Endodermal cell (in vitro differentiated cells): Measurements from ENCODE around the gene ASCL1. TPM values are rescaled to one million over a fixed set of nuclear protein-coding genes. Genes with fewer than 3 reads are reported as not detected.

ENCODE experiments used
- DNase-seq: peaks from one replicate; pipeline ENCODE4 v3.0.0-alpha.2; 2017
- H3K27ac ChIP-seq: 2 replicates; pipeline ENCODE4 v1.5.1; 2013; ENCODE audit warnings: mild to moderate bottlenecking, low read depth, low read length, moderate library complexity
- H3K27me3 ChIP-seq: 2 replicates; pipeline ENCODE4 v1.6.1; 2013; ENCODE audit warnings: mild to moderate bottlenecking, low read length, moderate library complexity; ENCODE audit not compliant: insufficient read depth, control insufficient read depth, poor library complexity, severe bottlenecking
- H3K36me3 ChIP-seq: 2 replicates; pipeline ENCODE4 v1.7.0; 2013; ENCODE audit warnings: mild to moderate bottlenecking, low read length, moderate library complexity; ENCODE audit not compliant: control insufficient read depth, insufficient read depth
- H3K4me1 ChIP-seq: one replicate; pipeline ENCODE4 v1.7.0; 2013; ENCODE audit warnings: low read length; ENCODE audit not compliant: control insufficient read depth, insufficient read depth
- H3K4me3 ChIP-seq: 2 replicates; pipeline ENCODE4 v1.5.1; 2013; ENCODE audit warnings: mild to moderate bottlenecking, low read length, moderate library complexity
- H3K9ac ChIP-seq: 2 replicates; pipeline ENCODE4 v1.6.1; 2013; ENCODE audit warnings: mild to moderate bottlenecking, low read length, moderate library complexity; ENCODE audit not compliant: poor library complexity, severe bottlenecking; ENCODE audit errors: extremely low read depth
- H3K9me3 ChIP-seq: 2 replicates; pipeline ENCODE4 v1.6.1; 2013; ENCODE audit warnings: mild to moderate bottlenecking, low read length, moderate library complexity; ENCODE audit not compliant: control insufficient read depth
- H3K27ac Mint-ChIP-seq: 2 replicates; pipeline ENCODE4 v1.8.0; 2020; ENCODE audit warnings: mixed read lengths
- H3K27me3 Mint-ChIP-seq: 2 replicates; pipeline ENCODE4 v1.8.0; 2021; ENCODE audit warnings: mild to moderate bottlenecking, mixed read lengths; ENCODE audit not compliant: insufficient read depth
- H3K36me3 Mint-ChIP-seq: 2 replicates; pipeline ENCODE4 v1.8.0; 2020; ENCODE audit warnings: low read depth, mixed read lengths
- H3K4me1 Mint-ChIP-seq: 2 replicates; pipeline ENCODE4 v1.8.0; 2020; ENCODE audit warnings: mixed read lengths
- H3K4me3 Mint-ChIP-seq: 2 replicates; pipeline ENCODE4 v1.8.0; 2020; ENCODE audit warnings: mild to moderate bottlenecking, moderate library complexity, mixed read lengths
- H3K9me3 Mint-ChIP-seq: 2 replicates; pipeline ENCODE4 v1.8.0; 2020; ENCODE audit warnings: mild to moderate bottlenecking, mixed read lengths
- CTCF ChIP-seq: fragments of 200-600 bp; sonication (generic); conservative IDR thresholded peaks from 2 replicates; pipeline ENCODE4 v1.5.0; 2021; ENCODE audit warnings: antibody characterized with exemption, mild to moderate bottlenecking
- WGBS, 2 experiments: methylation state at CpG; one replicate each; pipeline versions ENCODE4 v1.1.5 to v1.1.7; 2013; ENCODE audit warnings: missing lambda C conversion rate in 2 of 2, mixed read lengths in 1 of 2; ENCODE audit not compliant: insufficient coverage in 1 of 2, insufficient read length in 1 of 2; 5-methylcytosine and 5-hydroxymethylcytosine counted together
- total RNA-seq, 2 donors: library from RNA; stranded (reverse); fragmentation: NEBNext Ultra II Directional in 1 of 2; extraction: Animal tissue kit (Norgen Biotek cat#: 25700) in 1 of 2; gene quantifications; 2 replicates in 1 of 2; 3 replicates in 1 of 2; pipeline ENCODE4 v1.2.1, GENCODE V29; 2021

Gene ASCL1
- total RNA-seq, 2 donors from 2014 or later: not detected

GRCh38 chr12:102953221-102953620 is 4.3 kb upstream of the ASCL1 start:
- H3K4me3 Mint-ChIP-seq: no peak overlapping the region
- H3K36me3 Mint-ChIP-seq: no peaks in the 10 kb centered on the region
- H3K9me3 Mint-ChIP-seq: no peaks in the 10 kb centered on the region
- H3K9me3 ChIP-seq: no peaks in the 10 kb centered on the region
- peaks cover 3% of the 10 kb centered on the region for H3K4me1 ChIP-seq
- no peak overlapping the region for H3K4me3 ChIP-seq
- no peak for DNase-seq
- peaks cover 14% of the 10 kb centered on the region for H3K4me1 Mint-ChIP-seq
- no peaks in the 10 kb centered on the region for H3K36me3 ChIP-seq
- H3K9ac ChIP-seq: no peak overlapping the region
- no peak for TF ChIP-seq CTCF
- no peak overlapping the region for H3K27ac ChIP-seq
- H3K27me3 Mint-ChIP-seq: peaks cover 99% of the 10 kb centered on the region
- peaks cover 100% of the 10 kb centered on the region for H3K27me3 ChIP-seq
- H3K27ac Mint-ChIP-seq: no peak overlapping the region

- no peaks in the 10 kb centered on the region for H3K36me3 ChIP-seq
- peaks cover 100% of the 10 kb centered on the region for H3K27me3 ChIP-seq
- TF ChIP-seq CTCF: no peak
- DNase-seq: no peak
- Mint-ChIP-seq H3K27me3 (peaks cover 99% of the 10 kb centered on the region), H3K4me3 (no peak overlapping the region), H3K36me3 (no peaks in the 10 kb centered on the region), H3K4me1 (peaks cover 17% of the 10 kb centered on the region), H3K27ac (no peak overlapping the region), H3K9me3 (no peaks in the 10 kb centered on the region)
- H3K9ac ChIP-seq: no peak overlapping the region
- no peaks in the 10 kb centered on the region for H3K9me3 ChIP-seq
- H3K27ac ChIP-seq: no peak overlapping the region
- WGBS, 2 experiments: 54% methylated on average over 1 of the region's 1 CpG; no CpG with 5 or more reads in 1 of the 2 experiments
- H3K4me1 ChIP-seq: peaks cover 3% of the 10 kb centered on the region
- H3K4me3 ChIP-seq: no peak overlapping the region
Observed at GRCh38 chr12:102954134-102954533, 3.3 kb upstream of the ASCL1 start.

- no peaks in the 10 kb centered on the region for H3K9me3 ChIP-seq
- H3K4me3 ChIP-seq: peak overlapping the region; percentile 47
- H3K27me3 Mint-ChIP-seq: peaks cover 99% of the 10 kb centered on the region
- H3K4me1 ChIP-seq: peaks cover 3% of the 10 kb centered on the region
- H3K4me1 Mint-ChIP-seq: peaks cover 9% of the 10 kb centered on the region
- H3K4me3 Mint-ChIP-seq: peak overlapping the region; percentile 53
- no peaks in the 10 kb centered on the region for H3K36me3 Mint-ChIP-seq
- DNase-seq: peak; percentile 78
- WGBS, 2 experiments: 4 to 5% methylated on average over 9 to 47 of the region's 50 CpGs
- H3K36me3 ChIP-seq: no peaks in the 10 kb centered on the region
- H3K27me3 ChIP-seq: peaks cover 100% of the 10 kb centered on the region
- H3K27ac Mint-ChIP-seq: no peak overlapping the region
- H3K9ac ChIP-seq: no peak overlapping the region
- no peak overlapping the region for H3K27ac ChIP-seq
- no peak for TF ChIP-seq CTCF
- no peaks in the 10 kb centered on the region for H3K9me3 Mint-ChIP-seq
Observed at GRCh38 chr12:102955926-102956737, 1.3 kb upstream of the ASCL1 start.
